ENCODE data around the gene GPRC5C.

DNA sequence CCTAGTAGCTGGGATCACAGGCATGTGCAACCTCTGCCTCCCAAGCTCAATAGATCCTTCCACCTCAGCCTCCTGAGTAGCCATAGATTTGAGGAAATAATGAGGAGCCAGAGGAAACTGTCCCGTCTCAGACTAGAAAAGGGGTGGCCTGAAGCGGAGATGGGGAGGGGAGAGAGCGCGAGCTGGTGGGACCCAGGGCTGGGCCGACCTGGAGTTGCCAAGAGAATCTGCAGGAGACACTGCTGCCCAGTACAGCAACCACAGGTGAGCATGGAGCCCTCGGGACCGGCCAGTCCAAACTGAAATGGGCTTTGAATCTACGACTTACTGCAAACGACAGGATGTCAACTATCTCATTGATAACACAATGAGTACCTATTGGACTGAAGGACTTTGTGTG is 58.8 kb downstream of the GPRC5C start:
- TF ChIP-seq POLR2A (IDR thresholded peaks at IDR 0.05; ENCODE audit: low read depth): no peak
- TF ChIP-seq CTCF (IDR thresholded peaks at IDR 0.05): no peak

All from esophagus muscularis mucosa (tissue), 3 donors.